ENCODE results near the gene PITX2.

GRCh38 chr4:110614173-110614963 is 8.5 kb downstream of the PITX2 start:
- TF ChIP-seq POLR2AphosphoS5 (IDR thresholded peaks at IDR 0.05) (no peak), CTCF (IDR thresholded peaks at IDR 0.05) (no peak)
